Panc1 (cell line): ENCODE measurements around the gene SDK1.

Experiments
- CTCF ChIP-seq: fragments of 450-650 bp; IDR thresholded peaks from 2 replicates; pipeline ENCODE4 v1.5.1; 2017; ENCODE audit warnings: mild to moderate bottlenecking
- POLR2AphosphoS5 ChIP-seq: IDR thresholded peaks from 2 replicates; pipeline ENCODE4 v1.6.1; 2012; ENCODE audit warnings: mild to moderate bottlenecking, low read depth, low read length, moderate library complexity
- REST ChIP-seq, 2 experiments: IDR thresholded peaks; 2 replicates each; pipeline ENCODE4 v1.6.1; 2011 to 2012; ENCODE audit warnings: low read depth in 2 of 2, control low read depth in 1 of 2, low read length in 1 of 2, mild to moderate bottlenecking in 1 of 2, moderate library complexity in 1 of 2; ENCODE audit not compliant: insufficient read depth in 1 of 2
- SIN3A ChIP-seq: IDR thresholded peaks from 2 replicates; pipeline ENCODE4 v1.6.1; 2012; ENCODE audit warnings: low read depth, mild to moderate bottlenecking, low read length, moderate library complexity, borderline replicate concordance; ENCODE audit not compliant: insufficient read depth
- TCF7L2 ChIP-seq: IDR thresholded peaks from 2 replicates; pipeline ENCODE4 v1.6.1; 2011; ENCODE audit warnings: mild to moderate bottlenecking, low read depth, low read length, inconsistent platforms

GRCh38 chr7:3636131-3636860 is 335.2 kb downstream of the SDK1 start:
- TF ChIP-seq CTCF (no peak), SIN3A (no peak), POLR2AphosphoS5 (no peak), TCF7L2 (no peak), REST (IDR thresholded peaks at IDR 0.05; ENCODE audit: insufficient read depth in 1 of 2, low read depth in 2 of 2, low read length in 1 of 2) (no peak)
